Sigmoid colon (tissue), 7 donors: ENCODE results near the gene SSMEM1. TPM values are rescaled to one million over a fixed set of nuclear protein-coding genes. Genes with fewer than 3 reads are reported as not detected.

Experiments
- polyA plus RNA-seq, 3 donors: library from polyadenylated mRNA; stranded (reverse); fragments of 200-250 nt; gene quantifications; one replicate each; pipeline ENCODE4 v1.2.3, GENCODE V29; 2013
- total RNA-seq, 4 donors: library from RNA; depleted of rRNA; stranded (reverse); fragments of >200 nt; gene quantifications; one replicate each; pipeline ENCODE4 v1.1.0, GENCODE V29; 2016
- donor health status: healthy with polysubstance abuse.
- donor health status: Bipolar disorder and iron deficiency.
- donor health status: healthy.

Gene SSMEM1
- total and polyA plus RNA-seq, 7 donors, result not detected

Other genes starting within 250 kb of the SSMEM1 start
- gene ZC3HC1, start 156.5 kb upstream of the SSMEM1 start, total RNA-seq, result 10 to 100 TPM; 10.5 to 19.4 (median 15.1) TPM
- gene ZC3HC1, start 156.5 kb upstream of the SSMEM1 start, polyA plus RNA-seq, result 10 to 100 TPM in 1 of 3 donors, 1 to 10 TPM in 2; 8.4 to 11.7 (median 9.9) TPM
- 10 to 100 TPM; 16.3 to 22.5 (median 17.8) TPM for gene KLHDC10, start 137.3 kb upstream of the SSMEM1 start, total RNA-seq
- 10 to 100 TPM in 2 of 3 donors, 1 to 10 TPM in 1; 7.8 to 11.5 (median 11.3) TPM for gene KLHDC10, start 137.3 kb upstream of the SSMEM1 start, polyA plus RNA-seq
- gene TMEM209, start 2.5 kb upstream of the SSMEM1 start, total RNA-seq, result 1 to 10 TPM; 6.5 to 9.6 (median 8.9) TPM
- gene TMEM209, start 2.5 kb upstream of the SSMEM1 start, polyA plus RNA-seq, result 1 to 10 TPM; 3.0 to 9.9 (median 3.7) TPM
- not detected for gene CPA2, start 59.0 kb downstream of the SSMEM1 start, total RNA-seq
- 1 to 10 TPM in 2 of 3 donors, under 1 TPM in 1; 0.92 to 3.0 (median 1.6) TPM for gene CPA2, start 59.0 kb downstream of the SSMEM1 start, polyA plus RNA-seq
- not detected for gene CPA4, start 85.3 kb downstream of the SSMEM1 start, total RNA-seq
- under 1 TPM in 1 of 3 donors, not detected in 2; 0.06 TPM for gene CPA4, start 85.3 kb downstream of the SSMEM1 start, polyA plus RNA-seq
- not detected for gene CPA5, start 137.0 kb downstream of the SSMEM1 start, total RNA-seq
- 1 to 10 TPM in 1 of 3 donors, not detected in 2; 1.1 TPM for gene CPA5, start 137.0 kb downstream of the SSMEM1 start, polyA plus RNA-seq
- 1 to 10 TPM in 1 of 4 donors, not detected in 3; 2.2 TPM for gene CPA1, start 172.6 kb downstream of the SSMEM1 start, total RNA-seq
- 1 to 10 TPM in 2 of 3 donors, under 1 TPM in 1; 0.34 to 7.8 (median 1.2) TPM for gene CPA1, start 172.6 kb downstream of the SSMEM1 start, polyA plus RNA-seq
- gene CEP41, start 233.2 kb downstream of the SSMEM1 start, total RNA-seq, result 10 to 100 TPM in 1 of 4 donors, 1 to 10 TPM in 3; 7.1 to 11.9 (median 7.5) TPM
- gene CEP41, start 233.2 kb downstream of the SSMEM1 start, polyA plus RNA-seq, result 1 to 10 TPM; 1.2 to 7.7 (median 2.8) TPM